ENCODE results near the gene COQ7. TPM values are rescaled to one million over a fixed set of nuclear protein-coding genes. Genes with fewer than 3 reads are reported as not detected.

The COQ7 gene
- total and polyA plus RNA-seq, 2 of the 4 experiments (the other 2 are of a cell fraction): 10.9 to 13.6 TPM

- intact Hi-C loops (cut with micrococcal nuclease): loop anchor here (10.0 kb wide), 1 partner anchor 258 kb away; the partner anchor contains the start of gene ARL6IP1
- Histone ChIP-seq H2AFZ (replicated peaks; ENCODE audit: low read length, poor library complexity) (no peak overlapping the region), H3K27ac (ENCODE audit: insufficient read depth, low read length) (no peak overlapping the region), H3K36me3 (ENCODE audit: control insufficient read depth, insufficient read depth, low read length) (no peaks in the 10 kb centered on the region), H2BK5ac (ENCODE audit: low read depth, low read length, poor library complexity, severe bottlenecking) (no peak overlapping the region), H3K27me3 (ENCODE audit: control insufficient read depth, insufficient read depth, low read length) (no peaks in the 10 kb centered on the region), H2BK15ac (ENCODE audit: low read depth, low read length) (no peak overlapping the region), H3K9ac (ENCODE audit: low read depth, low read length) (no peak overlapping the region), H3K56ac (ENCODE audit: extremely low read depth, insufficient read depth, low read length) (no peak overlapping the region), H3K79me1 (ENCODE audit: low read depth in 1 of 2, low read length in 2 of 2) (no peaks in the 10 kb centered on the region), H3K14ac (replicated peaks; ENCODE audit: low read depth, low read length) (no peak overlapping the region), H3K18ac (ENCODE audit: low read depth, low read length) (no peak overlapping the region), H3K9me3 (ENCODE audit: control insufficient read depth, insufficient read depth, low read length) (no peaks in the 10 kb centered on the region), H3K9me1 (ENCODE audit: insufficient read depth, low read length) (no peaks in the 10 kb centered on the region), H4K91ac (ENCODE audit: insufficient read depth, low read depth, low read length) (no peak overlapping the region), H3K4me2 (ENCODE audit: low read depth, low read length) (no peak overlapping the region), H2BK120ac (ENCODE audit: low read depth, low read length) (no peak overlapping the region), H2AK5ac (ENCODE audit: low read depth, low read length) (no peak overlapping the region), H3K4ac (ENCODE audit: low read depth, low read length) (no peak overlapping the region), H2BK20ac (ENCODE audit: low read depth, low read length) (no peak overlapping the region), H4K5ac (ENCODE audit: low read depth, low read length) (no peak overlapping the region), H2AK9ac (replicated peaks; ENCODE audit: low read depth, low read length, poor library complexity) (no peak overlapping the region), H4K20me1 (ENCODE audit: insufficient read depth, low read length) (no peaks in the 10 kb centered on the region), H3K23ac (ENCODE audit: low read depth, low read length) (no peak overlapping the region), H4K8ac (ENCODE audit: low read depth in 2 of 2, low read length in 2 of 2) (no peak overlapping the region), H3K4me1 (ENCODE audit: control insufficient read depth, insufficient read depth, low read length) (no peaks in the 10 kb centered on the region), H3K4me3 (ENCODE audit: insufficient read depth, low read depth, low read length) (no peak overlapping the region)
- BruUV-seq (replicated peaks): no TSS peak
- no peak for TF ChIP-seq RCOR1 (IDR thresholded peaks at IDR 0.05; ENCODE audit: insufficient replicate concordance, low read length)
- CTCF ChIA-PET: no interaction called here
- no CpG with 5 or more reads among the region's 4 CpGs for WGBS, 2 experiments (ENCODE audit: extremely low coverage in 2 of 2, insufficient read length in 1 of 2)
- POLR2A ChIA-PET (ENCODE audit: unreplicated experiment): no interaction called here
- in situ Hi-C loops (cut with MboI; ENCODE audit: low sequenced_read_pairs): no loop called here
- ATAC-seq (ENCODE audit: low read depth) (no peak), DNase-seq (no peak)
- dilution Hi-C loops (cut with HindIII; ENCODE audit: low sequenced_read_pairs, unreplicated experiment): no loop called here
Measured at GRCh38 chr16:19062706-19063105, 4.7 kb upstream of the COQ7 start.
